ENCODE measurements around the gene SSBP4.

Gene SSBP4

DNA sequence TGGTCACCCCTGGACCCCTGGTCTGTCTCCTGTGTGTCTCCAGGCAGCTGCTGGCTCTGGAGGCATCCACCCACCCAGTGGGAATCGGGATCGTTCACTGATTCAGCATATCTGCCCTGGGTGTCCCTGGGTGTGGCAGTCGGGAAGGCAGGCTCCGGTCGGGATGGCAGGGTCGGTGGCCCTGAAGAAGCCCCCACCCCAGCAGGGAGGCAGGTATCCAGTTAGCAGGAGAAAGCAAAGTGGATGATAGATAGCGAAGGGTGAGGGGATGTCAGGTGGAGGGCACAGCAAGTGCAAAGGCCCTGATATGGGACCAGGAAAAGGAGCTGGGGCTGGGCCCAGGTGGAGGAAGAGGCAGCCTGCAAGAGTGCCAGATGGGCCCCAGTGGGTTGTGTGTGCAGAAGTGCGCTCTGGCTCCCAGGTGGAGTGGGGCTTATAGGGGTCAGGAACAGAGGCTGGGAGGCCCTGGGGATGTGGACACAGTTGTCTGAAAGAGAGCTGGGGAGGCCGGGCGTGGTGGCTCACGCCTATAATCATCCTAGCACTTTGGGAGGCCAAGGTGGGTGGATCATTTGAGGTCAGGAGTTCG is 2.3 kb downstream of the SSBP4 start:
- DNase-seq (ENCODE audit: low spot score): no peak

DNA sequence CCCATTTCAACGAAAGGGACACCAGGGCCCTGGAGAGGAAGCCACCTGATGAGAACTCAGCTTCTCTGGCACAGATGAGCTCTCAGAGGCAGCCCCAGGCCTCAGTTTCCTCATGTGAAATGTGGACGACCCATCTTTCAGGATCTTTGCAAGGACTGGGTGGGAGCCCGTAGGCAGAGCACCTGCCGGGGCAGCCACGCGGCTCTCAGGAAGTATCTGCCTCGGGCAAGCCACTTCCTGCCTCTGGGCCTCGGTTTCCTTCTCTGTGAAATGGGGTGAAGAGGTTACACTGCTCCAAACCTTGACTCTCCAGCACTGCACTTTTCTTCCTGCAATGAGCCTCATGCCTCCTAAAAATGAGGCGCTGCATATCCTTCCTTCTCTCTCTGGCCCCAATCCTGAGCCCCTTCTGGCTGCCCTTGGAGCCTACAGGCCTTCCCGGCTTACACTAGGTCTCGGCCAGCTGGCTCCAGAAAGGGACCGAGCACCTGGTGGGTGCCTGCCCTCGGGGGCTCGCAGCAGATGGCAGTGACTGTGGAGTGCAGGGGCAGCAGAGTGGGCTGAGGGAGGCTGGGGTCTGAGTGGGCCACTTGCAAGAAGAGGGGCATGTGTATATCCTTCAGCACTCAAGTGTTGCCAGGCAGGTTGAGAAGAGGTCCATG is 3.5 kb downstream of the SSBP4 start:
- DNase-seq (ENCODE audit: low spot score): no peak

DNA sequence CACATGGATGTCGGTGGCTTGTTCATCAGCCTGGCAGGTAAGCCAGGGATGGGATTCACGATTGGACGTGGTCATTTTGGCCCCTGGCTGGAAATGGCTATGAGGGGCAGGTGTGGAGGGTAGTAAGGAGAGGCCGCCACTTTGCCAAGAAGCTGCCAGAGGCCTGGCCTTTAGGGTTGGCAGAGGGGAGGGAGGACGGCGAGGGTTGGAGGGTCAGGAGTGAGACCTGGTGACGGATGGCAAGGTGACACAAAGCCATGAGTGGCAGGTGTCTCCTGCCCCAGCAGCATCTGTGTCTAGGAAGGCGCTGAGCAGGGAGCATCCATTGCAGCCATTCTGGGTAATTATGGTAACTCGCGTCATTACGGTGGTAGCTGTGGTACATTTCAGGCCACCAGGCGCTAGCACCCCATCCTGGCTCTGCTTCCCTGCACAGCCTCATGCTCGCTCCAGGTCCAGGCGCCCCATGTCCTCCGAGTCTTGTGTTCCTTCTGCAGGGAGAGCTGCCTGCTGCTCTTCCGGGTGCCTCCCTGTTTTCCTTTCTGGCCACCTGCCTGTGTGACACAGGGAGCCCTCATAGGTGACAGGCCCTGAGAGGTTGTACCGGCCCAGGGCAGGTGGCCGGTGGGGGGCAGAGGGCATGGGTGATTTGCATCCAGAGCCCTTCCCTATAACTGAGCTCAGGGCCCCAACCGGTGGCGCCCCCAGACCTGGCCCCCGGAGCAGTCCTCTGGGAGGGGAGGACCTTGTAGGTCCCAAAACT is 4.2 kb downstream of the SSBP4 start:
- DNase-seq (ENCODE audit: low spot score): no peak

DNA sequence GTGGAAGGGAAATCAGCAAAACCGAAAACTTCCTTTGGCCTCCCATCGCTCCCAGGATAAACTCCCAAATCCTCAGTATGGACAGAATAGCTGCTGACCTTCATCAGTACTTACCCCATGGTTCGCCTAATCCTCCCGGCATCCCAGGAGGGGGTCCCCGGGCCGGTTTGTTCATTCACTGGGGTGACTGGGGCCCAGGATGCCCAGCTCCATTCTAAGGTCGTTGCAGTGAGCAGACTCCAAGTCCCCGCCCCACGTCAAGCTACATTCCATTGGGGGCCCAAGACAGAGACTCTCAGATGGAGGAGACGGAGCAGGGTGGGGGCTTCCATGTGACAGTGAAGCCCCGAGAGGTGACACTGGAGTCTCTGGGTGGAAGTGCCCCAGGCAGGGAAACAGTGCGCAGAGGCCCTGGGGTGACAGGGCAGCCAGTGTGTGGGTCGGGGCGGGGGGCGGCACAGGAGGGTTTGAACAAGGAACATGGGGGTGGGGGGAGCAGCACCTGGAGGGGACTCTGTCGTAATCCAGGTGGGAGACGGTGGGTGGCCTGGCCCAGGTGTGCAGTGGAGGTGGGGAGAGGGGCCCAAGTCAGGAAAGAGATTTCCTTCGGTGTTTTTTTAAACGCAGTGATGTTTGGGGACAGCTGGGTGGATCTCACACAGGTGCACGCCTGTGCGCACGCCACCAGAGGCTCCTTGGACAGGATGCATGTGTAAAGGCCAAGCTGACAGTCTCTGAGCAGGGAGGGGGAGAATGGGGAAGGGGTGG is 5.1 kb downstream of the SSBP4 start:
- no peak for DNase-seq (ENCODE audit: low spot score)

DNA sequence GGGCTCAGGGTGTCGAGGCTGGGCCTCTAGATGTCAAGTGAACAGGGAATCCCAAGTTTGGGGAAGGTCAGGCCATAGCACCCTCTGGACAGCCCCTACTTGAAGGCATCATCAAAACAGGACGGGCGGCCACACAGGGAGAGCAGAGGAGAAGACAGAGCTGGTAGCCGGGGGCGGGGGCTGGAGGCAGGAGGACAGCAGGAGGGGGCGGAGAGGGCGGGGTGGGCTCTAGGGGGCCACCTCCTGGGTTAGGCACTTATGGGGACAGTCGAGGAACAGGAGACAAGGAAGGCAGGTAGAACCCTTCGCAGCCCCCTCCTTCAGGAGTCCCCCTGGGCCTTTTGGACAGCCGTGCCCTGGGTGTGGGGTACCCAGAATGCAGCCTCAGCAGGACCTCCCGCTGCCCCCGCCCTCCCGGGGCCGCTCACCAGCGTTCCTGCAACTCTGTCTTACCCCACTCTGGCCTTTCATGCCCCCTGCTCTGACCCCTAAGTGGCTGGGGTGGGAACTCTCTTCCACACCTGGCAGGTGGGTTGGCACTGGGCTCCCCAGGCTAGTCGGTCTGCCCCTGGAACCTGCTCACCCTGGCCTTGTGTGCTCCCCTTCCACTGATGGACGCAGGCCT is 5.8 kb downstream of the SSBP4 start:
- no peak for DNase-seq (ENCODE audit: low spot score)

DNA sequence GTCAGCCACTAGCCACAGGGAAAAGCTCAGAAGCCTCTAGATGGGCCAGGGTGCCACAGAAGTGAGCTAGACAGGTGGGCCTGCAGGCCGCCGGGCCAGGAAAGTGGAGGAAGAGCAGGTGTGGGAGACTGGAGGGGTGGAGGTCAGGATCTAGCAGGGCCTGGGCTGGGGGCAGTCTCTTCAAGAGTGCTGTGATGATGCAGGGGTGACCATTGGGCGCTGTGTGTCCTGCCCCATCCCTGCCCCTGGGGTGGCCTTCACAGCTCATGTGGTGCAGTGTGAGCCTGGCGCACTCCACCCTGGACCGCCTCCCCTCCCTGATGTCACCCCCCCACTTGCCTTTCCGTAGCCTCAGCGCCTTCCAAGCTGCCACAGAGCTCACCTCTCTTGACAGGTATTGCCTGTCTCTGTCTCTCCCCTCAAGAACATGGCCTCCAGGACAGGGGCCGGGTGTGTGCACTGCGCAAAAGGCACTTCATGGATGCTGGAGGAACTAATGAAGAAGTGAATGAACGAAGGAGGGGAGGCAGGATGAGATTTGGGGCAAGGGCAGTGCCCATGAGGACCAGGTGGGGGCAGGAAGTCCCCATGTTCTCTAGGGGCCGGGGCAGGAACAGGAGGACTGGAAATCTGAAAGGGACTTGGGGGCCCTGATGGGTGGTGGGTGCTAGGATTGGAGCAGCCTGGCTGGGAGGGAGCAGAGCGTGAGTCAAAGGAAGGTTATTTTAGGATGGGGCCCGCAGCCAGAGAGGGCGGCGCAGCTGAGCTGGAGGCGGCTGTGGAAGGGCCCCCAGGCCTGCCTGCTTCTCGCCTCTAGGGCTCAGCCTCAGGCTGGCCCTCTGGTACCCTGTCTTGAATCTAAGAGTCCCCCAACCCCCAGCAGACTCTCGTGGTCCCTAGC is 6.6 kb downstream of the SSBP4 start:
- DNase-seq (ENCODE audit: low spot score): no peak

DNA sequence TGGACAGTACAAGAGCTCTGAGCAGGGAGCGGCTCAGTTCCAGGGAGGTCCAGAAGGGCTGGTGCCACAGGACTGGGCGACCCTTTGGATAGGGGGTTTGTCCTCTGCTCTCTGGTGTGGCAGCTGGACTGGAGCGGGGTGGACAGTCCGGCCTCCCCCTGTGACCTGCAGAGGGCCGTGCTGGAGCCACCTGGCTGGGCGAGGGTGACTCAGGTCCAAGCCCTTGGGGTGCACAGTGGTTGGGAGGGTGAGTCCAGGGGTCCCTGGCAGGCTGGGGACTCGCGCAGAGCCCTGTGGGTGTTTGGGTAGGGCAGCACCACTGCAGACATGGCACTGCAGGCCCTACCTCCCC is 7.2 kb downstream of the SSBP4 start:
- no peak for DNase-seq (ENCODE audit: low spot score)

DNA sequence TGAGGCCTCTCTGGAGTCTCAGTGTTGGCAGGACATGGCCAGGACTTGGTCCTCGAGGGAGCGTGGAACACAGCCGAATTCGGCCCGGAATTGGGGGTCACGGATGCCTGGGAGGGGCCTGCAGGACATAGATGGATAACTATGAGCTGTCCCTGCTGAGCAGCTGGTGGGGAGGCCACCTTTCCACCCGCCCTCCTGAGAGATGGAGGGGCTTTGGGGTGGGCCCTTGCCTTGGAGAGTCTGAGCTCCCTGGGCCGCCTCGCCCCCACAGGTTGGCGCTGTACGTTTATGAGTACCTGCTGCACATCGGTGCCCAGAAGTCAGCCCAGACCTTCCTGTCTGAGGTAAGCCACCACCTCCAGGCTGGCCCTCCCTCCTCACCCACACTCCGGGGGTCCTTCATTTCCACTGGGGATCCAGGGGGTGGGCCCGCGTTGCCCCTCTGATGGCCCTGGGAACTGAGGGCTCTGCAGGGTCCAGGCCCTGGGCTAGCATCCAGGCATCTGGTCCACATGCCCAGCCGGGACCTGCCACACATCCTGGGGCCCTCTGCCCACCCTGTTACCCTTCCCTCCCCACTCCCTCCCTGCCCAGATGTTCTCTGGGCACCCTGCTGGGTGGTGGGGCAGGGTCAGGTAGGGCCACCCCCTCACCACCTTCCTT is 8.0 kb downstream of the SSBP4 start:
- no peak for DNase-seq (ENCODE audit: low spot score)

DNA sequence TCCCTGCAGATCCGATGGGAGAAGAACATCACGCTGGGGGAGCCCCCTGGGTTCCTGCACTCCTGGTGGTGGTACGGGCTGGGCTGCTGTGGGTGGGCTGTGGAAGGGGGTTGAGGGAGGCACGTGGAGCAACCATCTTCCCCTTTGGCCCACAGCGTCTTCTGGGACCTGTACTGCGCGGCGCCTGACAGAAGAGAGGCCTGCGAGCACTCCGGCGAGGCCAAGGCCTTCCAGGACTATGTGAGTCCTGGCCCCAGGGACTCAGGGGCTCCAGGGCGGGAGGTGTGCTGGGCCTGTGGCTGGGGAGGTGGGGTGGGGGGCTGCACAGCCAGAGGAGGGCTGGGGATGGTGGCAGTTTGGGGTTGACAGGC is 8.5 kb downstream of the SSBP4 start:
- DNase-seq (ENCODE audit: low spot score): no peak

DNA sequence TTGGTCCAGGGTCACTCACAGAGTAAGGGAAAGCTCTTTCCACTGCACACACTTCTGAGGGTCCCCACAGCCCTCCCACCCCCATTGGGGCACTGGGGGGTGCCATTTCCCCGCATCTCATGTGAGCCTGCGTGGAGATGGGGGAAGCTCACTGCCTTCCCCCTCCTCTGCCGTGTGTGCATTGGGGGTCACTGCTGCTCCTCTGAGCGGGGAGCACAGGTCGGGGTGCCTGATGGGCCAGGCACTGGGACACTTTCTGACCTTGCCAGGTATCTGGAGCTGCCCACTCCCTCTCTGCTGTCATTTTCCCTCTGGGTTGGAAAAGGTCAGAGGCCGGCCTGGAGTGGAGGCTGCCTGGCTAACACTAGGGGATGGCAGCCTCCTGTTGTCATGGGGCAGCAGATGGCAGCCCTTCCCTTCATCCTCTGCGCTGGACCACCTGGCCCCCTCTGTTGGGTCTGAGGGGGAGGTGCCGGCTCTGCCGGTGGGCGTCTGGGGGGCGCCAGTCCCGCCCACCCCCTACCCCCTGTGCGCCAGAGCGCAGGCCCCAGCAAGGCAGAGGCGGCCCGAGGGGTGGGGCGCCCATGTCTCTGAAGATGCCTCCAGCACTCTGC is 9.1 kb downstream of the SSBP4 start:
- no peak for DNase-seq (ENCODE audit: low spot score)

DNA sequence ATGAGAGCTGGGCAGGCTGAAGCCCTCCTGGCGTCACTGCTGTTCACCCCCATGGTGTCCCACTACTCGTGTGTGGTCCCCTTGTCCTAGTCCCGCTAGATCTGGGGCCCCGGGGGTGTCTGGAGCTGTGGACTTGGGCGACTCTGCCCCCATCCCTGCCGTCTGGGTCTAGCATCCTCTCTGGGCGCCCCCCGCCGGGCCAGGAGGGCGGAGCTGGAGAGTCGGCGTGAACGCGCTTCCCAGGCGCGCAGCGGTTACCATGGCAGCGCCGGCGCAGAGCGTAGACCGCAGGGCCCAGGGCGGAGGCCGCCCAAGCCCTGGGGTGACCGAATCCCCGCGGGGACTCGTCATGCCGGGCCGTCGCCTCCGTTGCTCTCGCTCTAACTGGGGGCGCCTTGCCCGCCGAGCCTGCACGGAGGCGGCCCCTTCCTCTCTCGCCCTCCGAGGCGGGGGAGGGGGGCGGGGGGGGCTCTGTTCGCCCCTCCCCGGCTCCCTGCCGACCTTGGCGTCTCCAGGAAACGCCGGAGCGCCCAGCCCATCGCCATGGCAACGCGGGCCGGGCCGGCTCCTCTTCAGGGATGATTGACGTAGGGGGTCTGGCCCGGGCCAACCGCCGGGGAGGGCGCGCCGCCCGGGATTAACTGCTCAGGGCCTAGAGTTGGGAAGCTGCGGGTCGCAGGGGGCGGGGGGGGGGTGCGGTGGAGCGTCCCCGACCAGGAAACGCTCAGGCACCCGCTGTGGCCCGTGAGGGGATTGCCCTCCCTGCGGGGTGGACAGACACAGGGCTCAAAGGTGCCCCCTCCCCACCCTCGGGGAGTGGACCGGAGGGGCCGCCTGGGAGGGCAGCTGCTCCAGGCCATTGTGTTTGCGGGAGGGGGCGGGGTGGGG is 9.8 kb downstream of the SSBP4 start:
- DNase-seq (ENCODE audit: low spot score): no peak

DNA sequence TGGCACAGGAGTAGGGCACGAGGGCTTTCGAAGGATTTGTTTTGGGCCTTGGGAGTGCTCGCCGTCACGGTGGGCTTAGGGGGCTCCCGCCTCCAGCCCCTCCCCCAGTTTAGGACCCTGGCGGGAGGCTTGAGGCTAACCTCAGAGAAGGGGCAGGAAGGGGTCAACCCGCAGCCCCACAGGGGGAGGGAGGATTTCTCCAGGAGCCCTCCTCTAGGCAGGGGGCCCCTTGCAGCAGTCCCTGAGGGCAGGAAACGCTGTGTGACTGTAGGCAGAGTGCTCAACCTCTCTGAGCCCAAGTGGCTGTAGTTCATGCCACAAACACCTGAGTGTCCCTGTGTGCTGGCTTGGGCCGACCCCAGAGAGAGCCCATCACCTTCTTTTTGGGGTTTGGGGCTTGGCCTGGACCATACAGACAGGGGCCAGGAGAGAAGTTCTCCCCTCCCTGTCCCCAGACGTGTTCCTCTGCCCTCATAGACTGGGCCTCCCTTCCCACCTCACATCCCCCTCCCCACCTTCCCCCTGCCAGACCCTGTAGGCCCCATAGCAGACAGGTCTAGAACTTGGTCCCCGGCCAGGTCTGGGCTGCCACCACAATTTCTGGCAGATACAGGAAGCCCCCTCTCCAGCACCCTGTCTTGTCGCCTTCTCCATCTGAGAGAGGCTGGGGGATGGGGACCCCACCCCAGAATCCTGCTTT is 10.7 kb downstream of the SSBP4 start:
- DNase-seq (ENCODE audit: low spot score): no peak

DNA sequence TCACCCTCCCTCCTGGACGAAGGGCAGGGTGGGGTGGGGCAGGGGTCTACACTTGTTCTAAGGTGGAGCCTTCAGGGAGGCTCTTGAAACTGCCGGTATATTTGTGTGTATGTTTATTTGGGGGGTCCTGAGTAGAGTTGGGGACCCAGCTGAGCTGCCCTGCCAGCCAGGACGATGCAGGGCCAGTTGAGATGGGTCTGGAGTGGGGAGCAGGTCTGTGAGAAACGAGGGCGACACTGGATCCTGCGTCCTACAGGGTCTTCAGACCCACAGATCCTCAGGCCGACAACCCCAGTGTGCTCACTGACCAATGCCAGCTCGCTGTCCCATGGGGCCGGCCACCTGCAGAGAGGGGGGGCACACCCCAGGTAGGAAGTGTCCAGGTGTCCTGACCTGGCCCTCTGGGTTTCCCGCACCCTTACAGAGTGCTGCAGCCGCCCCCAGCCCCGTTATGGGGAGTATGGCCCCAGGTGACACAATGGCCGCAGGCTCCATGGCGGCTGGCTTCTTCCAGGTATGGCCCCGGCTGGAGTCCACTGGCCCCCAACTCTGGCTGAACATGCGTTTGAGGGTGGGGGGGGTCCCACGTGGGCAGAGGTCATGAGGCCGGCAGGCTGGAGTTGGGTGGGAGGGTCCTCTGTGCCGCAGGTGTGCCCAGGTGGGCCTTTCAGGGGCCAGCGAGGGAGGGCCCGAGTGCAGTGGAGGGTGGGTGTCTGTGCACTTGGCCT is 11.4 kb downstream of the SSBP4 start:
- no peak for DNase-seq (ENCODE audit: low spot score)

DNA sequence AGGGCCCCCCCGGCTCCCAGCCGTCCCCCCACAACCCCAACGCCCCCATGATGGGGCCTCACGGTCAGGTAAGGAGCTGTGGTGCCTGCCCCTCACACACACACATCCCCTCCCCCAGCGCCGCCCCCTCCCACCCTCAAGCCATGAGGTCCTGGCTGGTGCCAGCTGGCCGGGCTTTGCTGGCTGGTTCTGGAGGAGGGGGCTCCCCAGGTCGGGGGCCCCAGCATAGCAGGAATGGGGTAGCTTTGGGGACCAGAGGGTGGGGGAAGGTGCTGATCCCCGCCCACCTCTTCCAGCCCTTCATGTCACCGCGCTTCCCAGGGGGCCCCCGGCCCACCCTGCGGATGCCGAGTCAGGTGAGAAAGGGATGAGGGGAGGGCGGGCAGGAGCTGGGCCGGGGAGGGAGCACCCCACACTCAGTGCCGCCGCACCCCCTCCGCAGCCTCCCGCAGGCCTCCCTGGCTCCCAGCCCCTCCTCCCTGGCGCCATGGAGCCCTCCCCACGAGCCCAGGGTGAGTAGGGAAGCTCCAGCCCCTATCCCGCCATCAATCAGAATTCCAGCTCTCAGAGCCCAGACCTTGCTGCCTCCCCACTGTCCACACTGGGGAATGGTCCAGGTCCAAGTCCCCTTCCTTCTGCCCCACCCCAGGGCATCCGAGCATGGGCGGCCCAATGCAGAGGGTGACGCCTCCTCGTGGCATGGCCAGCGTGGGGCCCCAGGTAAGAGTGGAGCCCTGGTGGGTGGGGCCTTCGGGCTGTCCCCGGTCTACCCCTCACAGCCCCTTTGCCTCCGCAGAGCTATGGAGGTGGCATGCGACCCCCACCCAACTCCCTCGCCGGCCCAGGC is 12.4 kb downstream of the SSBP4 start:
- DNase-seq (ENCODE audit: low spot score): no peak

DNA sequence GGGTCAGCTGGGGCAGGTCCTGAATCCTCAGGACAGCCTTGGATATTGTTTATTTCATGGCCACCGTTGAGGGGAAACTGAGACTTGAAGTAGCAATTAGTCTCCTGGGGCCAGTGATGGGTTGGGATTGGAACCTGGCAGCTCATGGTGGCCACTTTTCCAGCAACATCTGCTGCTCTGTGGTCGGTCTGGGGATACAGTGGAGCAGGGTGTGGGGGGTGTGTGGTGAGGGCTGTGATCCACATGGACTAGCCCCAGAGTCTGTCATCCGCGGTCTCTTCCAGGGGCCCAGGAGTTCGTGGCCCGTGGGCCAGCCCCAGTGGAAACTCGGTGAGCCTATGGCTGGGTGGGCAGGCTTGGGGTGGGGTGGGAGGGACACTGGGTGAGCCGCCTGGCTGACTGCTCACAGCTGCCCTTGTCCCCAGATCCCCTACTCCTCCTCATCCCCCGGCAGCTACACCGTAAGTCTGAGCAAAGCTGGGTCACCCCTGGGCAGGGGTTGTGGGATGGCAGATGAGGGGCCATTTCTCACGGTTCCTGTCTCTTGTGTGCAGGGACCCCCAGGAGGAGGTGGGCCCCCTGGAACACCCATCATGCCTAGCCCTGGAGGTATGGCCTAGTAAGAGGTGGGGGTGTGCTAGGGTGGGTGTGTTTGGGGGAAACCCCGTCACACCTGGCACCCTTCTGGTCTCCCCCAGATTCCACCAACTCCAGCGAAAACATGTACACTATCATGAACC is 13.2 kb downstream of the SSBP4 start:
- DNase-seq (ENCODE audit: low spot score): no peak

DNA sequence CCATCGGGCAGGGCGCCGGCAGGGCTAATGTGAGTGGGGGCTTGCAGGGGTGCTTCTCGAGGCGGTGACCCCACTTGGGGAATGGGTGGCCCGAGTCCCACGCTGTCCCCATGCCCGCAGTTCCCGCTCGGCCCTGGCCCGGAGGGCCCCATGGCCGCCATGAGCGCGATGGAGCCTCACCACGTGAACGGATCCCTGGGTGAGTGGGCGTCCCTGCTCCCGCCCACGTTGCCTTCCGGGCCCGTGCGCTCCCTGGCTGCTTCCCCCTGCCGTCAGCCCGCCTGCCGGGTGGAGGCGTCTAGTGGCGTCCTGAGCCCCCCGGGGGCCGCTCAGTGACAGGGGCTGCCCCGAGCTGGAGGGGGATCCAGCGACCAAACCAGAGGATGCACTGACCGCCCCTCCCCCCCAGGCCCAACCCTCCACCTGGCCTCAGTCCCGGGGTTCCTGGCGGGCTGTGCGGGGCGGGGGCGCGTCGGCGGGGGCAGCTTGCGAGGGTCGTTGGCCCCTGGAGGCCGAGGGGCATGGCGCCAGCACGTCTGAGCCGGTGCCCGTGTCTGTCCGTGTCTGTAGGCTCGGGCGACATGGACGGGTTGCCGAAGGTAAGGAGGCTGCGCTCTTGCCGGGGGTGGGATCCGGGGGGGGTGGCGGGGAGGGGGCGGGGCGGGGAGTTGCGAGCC is 14.0 kb downstream of the SSBP4 start:
- no peak for DNase-seq (ENCODE audit: low spot score)

Data from COLO829 (cell line).